ENCODE results near the gene MAMDC4. TPM values are rescaled to one million over a fixed set of nuclear protein-coding genes. Genes with fewer than 3 reads are reported as not detected.

The MAMDC4 gene
- total RNA-seq, 2 experiments from 2014 or later: 11.7 to 14.2 TPM

DNA sequence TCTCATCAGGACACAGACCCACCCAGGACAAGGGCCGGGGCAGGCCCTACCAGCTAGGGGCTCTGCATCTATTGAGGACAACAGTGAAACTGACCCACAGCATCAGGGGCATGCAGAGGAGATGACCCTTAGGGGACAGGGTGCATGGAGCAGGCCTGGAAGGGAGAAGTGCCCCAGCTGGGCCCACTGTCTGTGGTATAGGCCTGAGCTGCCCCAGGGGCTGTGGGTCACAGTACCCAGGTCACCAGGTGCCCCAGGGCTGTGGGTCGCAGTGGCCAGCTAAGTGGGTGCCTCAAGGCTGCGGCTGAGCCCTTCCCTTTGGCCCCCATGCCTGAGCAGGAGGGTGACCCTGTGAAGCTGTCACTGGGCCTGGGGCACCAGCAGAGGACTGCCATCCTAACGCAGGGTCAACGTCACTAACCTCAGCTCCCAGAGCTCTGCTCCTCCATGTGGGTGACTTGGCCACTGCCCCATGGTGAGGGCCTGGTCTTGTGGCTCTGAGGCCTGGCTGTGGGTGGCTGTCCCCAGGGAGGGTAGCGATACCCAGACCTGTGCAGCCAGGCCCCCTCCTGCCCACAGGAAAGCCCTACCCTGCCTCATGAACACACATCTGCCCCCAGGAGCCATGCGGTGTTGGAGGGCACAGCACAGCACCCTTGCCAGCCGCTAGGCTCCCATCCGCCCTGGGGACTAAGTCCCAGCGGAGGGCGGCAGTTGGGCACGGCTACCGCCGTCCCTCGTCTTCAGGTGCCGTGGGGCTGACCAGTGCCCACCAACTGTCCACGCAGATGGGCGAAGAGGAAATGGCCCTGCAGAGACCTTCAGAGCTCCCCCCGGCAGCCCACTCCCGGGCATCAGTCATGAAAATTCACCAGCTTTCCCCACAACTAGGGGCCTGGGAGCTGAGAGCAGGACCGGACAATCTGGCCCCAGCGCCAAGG lies 9.1 kb downstream of the MAMDC4 start:
- Histone ChIP-seq H4K20me1 (ENCODE audit: insufficient read depth, low read length) (no peaks in the 10 kb centered on the region), H3K9me2 (ENCODE audit: insufficient read depth, low read length) (no peaks in the 10 kb centered on the region), H3K79me2 (ENCODE audit: insufficient read depth, low read depth, low read length) (peaks cover 13% of the 10 kb centered on the region), H3K27ac (ENCODE audit: low read depth, low read length, poor library complexity, severe bottlenecking) (no peak overlapping the region), H3K36me3 (ENCODE audit: insufficient read depth, low read length) (peaks cover 30% of the 10 kb centered on the region), H3K4me2 (ENCODE audit: low read length) (no peak overlapping the region), H2AFZ (ENCODE audit: low read length) (no peak overlapping the region), H3K4me1 (ENCODE audit: insufficient read depth, low read length, poor library complexity, severe bottlenecking) (peaks cover 8% of the 10 kb centered on the region), H3K9me3 (ENCODE audit: low read length) (no peaks in the 10 kb centered on the region), H3K4me3 (ENCODE audit: low read depth, low read length, poor library complexity, severe bottlenecking) (no peak overlapping the region)
- DNase-seq (ENCODE audit: low spot score): no peak
- intact Hi-C loops (cut with micrococcal nuclease; ENCODE audit: unreplicated experiment): no loop called here
- ChIA-PET CTCF (ENCODE audit: unreplicated experiment) (no interaction called here), POLR2A (no interaction called here)
- BruUV-seq (replicated peaks): no TSS peak
- TF ChIP-seq, protein P1, sequence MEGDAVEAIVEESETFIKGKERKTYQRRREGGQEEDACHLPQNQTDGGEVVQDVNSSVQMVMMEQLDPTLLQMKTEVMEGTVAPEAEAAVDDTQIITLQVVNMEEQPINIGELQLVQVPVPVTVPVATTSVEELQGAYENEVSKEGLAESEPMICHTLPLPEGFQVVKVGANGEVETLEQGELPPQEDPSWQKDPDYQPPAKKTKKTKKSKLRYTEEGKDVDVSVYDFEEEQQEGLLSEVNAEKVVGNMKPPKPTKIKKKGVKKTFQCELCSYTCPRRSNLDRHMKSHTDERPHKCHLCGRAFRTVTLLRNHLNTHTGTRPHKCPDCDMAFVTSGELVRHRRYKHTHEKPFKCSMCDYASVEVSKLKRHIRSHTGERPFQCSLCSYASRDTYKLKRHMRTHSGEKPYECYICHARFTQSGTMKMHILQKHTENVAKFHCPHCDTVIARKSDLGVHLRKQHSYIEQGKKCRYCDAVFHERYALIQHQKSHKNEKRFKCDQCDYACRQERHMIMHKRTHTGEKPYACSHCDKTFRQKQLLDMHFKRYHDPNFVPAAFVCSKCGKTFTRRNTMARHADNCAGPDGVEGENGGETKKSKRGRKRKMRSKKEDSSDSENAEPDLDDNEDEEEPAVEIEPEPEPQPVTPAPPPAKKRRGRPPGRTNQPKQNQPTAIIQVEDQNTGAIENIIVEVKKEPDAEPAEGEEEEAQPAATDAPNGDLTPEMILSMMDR (conservative IDR thresholded peaks at IDR 0.05; ENCODE audit: low read length): no peak
- no peak for TF ChIP-seq EZH2phosphoT487 (IDR thresholded peaks at IDR 0.05; ENCODE audit: borderline replicate concordance, low read depth, low read length)

DNA sequence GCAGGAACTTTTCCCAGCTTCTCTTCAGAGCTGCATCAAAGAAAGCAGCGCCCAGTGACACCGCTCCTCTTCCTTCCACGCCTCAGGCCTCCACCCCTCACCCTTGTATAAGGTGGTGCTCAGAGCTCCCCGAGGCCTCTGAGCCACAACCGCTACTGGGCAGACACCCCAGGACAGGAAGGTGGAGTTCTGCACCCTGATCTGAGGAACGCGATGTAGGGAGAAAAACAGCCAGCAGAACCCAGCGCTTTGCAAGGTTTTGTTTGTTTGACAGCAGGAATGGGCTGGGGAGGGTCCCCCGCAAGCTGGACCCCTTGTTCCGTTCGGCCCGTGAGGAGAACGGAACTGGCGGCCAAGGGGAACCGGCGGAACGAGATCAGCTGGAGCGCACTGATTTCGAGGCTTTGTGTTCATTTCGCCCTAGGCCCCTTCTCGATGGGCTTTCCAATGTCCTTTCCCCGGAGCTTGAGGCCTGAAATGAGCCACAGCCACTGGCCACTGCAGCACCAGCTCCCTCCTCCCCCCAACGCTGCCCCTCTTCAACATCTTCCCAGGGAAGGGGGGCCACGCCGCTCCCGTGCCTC lies 9.8 kb downstream of the MAMDC4 start:
- BruUV-seq (replicated peaks): no TSS peak
- CTCF ChIA-PET (ENCODE audit: unreplicated experiment): no interaction called here

More for the DNA sequence above, 9.8 kb downstream of the MAMDC4 start:
- H3K4me3 ChIP-seq (ENCODE audit: low read depth, low read length, poor library complexity, severe bottlenecking): no peak overlapping the region
- intact Hi-C loops (cut with micrococcal nuclease; ENCODE audit: unreplicated experiment): no loop called here
- TF ChIP-seq, protein P1 (conservative IDR thresholded peaks at IDR 0.05; ENCODE audit: low read length): no peak
- TF ChIP-seq EZH2phosphoT487 (IDR thresholded peaks at IDR 0.05; ENCODE audit: borderline replicate concordance, low read depth, low read length): no peak
- peaks cover 17% of the 10 kb centered on the region for H3K79me2 ChIP-seq (ENCODE audit: insufficient read depth, low read depth, low read length)
- H3K36me3 ChIP-seq (ENCODE audit: insufficient read depth, low read length): peaks cover 30% of the 10 kb centered on the region
- POLR2A ChIA-PET: no interaction called here
- H4K20me1 ChIP-seq (ENCODE audit: insufficient read depth, low read length): no peaks in the 10 kb centered on the region
- no peaks in the 10 kb centered on the region for H3K9me2 ChIP-seq (ENCODE audit: insufficient read depth, low read length)
- no peak for DNase-seq (ENCODE audit: low spot score)
- H3K4me2 ChIP-seq (ENCODE audit: low read length): no peak overlapping the region
- H3K4me1 ChIP-seq (ENCODE audit: insufficient read depth, low read length, poor library complexity, severe bottlenecking): peaks cover 9% of the 10 kb centered on the region
- H2AFZ ChIP-seq (ENCODE audit: low read length): no peak overlapping the region
- H3K27ac ChIP-seq (ENCODE audit: low read depth, low read length, poor library complexity, severe bottlenecking): no peak overlapping the region
- H3K9me3 ChIP-seq (ENCODE audit: low read length): no peaks in the 10 kb centered on the region; the same call in 1 of the 2 replicates
